Tibial artery (tissue), 4 donors: ENCODE data around the gene ALDH1L1.

Experiments
- DNase-seq, 2 donors: peaks; one replicate each; pipeline ENCODE4 v3.0.0-alpha.2; 2019
- H3K27ac ChIP-seq, 2 donors: fragments of 200-600 bp; sonication (generic) in 1 of 2; 1 replicate in 1 of 2; 2 replicates in 1 of 2; pipeline ENCODE4 v1.5.1; 2018 to 2019; ENCODE audit warnings: mild to moderate bottlenecking in 1 of 2
- H3K27me3 ChIP-seq, 2 donors: fragments of 200-600 bp; sonication (generic) in 1 of 2; one replicate each; pipeline versions ENCODE4 v1.5.1 to v1.6.0; 2016 to 2019
- H3K36me3 ChIP-seq, 3 donors: fragments of 200-600 bp; sonication (generic) in 2 of 3; one replicate each; pipeline ENCODE4 v1.5.1; 2016 to 2019; ENCODE audit warnings: mild to moderate bottlenecking in 2 of 3
- H3K4me1 ChIP-seq, 4 donors: fragments of 200-600 bp; sonication (generic) in 2 of 4; 1 replicate in 3 of 4; 2 replicates in 1 of 4; pipeline ENCODE4 v1.5.1; 2016 to 2019
- H3K4me3 ChIP-seq, 2 donors: fragments of 200-600 bp; sonication (generic) in 1 of 2; 1 replicate in 1 of 2; 2 replicates in 1 of 2; pipeline ENCODE4 v1.5.1; 2018 to 2019; ENCODE audit warnings: mild to moderate bottlenecking in 2 of 2
- H3K9me3 ChIP-seq, 3 donors: fragments of 200-600 bp; sonication (generic) in 1 of 3; one replicate each; pipeline ENCODE4 v1.5.1; 2016 to 2019
- intact Hi-C: fragments of 100-400 bp; cut with DNase I; formaldehyde crosslinking; loops from one replicate; pipeline ENCODE4 v1.15.0; 2023; ENCODE audit warnings: low total_unique reads
- TF ChIP-seq, protein P1 (sequence below), 2 experiments: fragments of 200-600 bp in 1 of 2; fragments of 450-650 bp in 1 of 2; IDR thresholded peaks; one replicate each; pipeline ENCODE4 v1.5.1; 2017 to 2019; ENCODE audit warnings: antibody characterized with exemption in 2 of 2, mild to moderate bottlenecking in 1 of 2, moderate library complexity in 1 of 2

Gene ALDH1L1

DNA sequence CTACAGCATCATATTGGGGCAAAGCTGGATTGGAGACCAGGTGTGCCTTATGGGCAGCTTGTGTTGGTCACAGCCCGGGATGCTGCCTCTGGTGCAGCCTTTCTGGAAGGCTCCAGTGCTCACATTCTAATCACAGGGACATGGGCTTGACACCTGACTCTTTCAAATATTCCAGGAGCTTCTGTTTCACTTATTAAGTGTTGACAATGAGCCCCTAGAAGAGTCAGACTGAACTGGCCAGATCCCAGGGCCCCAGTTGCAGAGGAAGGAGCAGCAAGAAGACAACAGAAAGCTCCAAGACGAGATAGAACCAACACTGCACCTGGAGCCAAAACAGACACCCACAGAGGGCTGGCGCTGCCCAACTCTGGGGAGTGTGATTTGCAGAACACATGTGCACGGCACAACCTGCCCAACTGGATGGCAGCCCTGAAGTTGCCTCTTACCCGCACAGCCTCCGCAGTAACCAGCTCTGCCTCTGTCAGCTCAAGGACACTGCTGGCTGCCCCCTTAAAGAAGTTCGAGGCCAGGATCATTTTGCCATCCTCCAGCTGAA lies 30.3 kb downstream of the ALDH1L1 start:
- TF ChIP-seq, protein P1, sequence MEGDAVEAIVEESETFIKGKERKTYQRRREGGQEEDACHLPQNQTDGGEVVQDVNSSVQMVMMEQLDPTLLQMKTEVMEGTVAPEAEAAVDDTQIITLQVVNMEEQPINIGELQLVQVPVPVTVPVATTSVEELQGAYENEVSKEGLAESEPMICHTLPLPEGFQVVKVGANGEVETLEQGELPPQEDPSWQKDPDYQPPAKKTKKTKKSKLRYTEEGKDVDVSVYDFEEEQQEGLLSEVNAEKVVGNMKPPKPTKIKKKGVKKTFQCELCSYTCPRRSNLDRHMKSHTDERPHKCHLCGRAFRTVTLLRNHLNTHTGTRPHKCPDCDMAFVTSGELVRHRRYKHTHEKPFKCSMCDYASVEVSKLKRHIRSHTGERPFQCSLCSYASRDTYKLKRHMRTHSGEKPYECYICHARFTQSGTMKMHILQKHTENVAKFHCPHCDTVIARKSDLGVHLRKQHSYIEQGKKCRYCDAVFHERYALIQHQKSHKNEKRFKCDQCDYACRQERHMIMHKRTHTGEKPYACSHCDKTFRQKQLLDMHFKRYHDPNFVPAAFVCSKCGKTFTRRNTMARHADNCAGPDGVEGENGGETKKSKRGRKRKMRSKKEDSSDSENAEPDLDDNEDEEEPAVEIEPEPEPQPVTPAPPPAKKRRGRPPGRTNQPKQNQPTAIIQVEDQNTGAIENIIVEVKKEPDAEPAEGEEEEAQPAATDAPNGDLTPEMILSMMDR (IDR thresholded peaks at IDR 0.05), result no peak
- no peaks in the 10 kb centered on the region for H3K9me3 ChIP-seq
- peak in 1 of 2 donors; percentile 59 for DNase-seq
- H3K36me3 ChIP-seq, result peaks cover 0 to 52% (median 0%) of the 10 kb centered on the region in 3 donors
- H3K27ac ChIP-seq, result no peak overlapping the region
- no peaks in the 10 kb centered on the region for H3K4me1 ChIP-seq
- intact Hi-C loops, result no loop called here
- H3K27me3 ChIP-seq, result no peaks in the 10 kb centered on the region
- no peak overlapping the region for H3K4me3 ChIP-seq

DNA sequence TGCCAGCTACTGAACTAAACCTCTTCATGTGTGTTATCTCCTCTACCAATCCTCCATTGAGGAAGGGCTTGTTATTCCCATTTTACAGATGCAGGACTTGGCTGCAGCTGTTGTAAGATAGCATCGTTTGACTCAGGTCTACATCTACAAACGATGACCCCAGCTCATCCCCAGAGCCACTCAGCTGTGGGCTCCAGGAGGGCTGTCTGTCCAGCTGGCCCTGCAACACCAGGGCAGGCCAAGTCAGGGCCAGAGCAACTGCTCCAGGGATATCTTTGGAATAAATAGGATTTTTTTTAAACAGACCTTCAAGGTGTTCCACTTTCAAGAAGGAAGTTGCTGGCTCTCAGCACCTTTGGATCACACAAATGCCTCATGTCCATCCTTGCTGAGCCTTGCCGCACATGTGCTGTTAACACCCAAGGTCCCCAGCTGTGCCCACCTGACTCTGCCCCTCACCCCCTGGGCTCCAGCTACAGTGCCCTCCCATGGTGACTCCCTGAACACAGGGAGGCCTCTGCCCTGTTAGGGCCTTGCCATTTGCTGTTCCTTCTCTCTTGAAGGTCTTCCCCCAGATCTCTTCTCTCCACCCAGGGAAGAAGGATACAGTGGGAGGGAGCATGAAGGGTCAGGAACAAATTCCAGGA lies 31.0 kb downstream of the ALDH1L1 start:
- intact Hi-C loops, result no loop called here

DNA sequence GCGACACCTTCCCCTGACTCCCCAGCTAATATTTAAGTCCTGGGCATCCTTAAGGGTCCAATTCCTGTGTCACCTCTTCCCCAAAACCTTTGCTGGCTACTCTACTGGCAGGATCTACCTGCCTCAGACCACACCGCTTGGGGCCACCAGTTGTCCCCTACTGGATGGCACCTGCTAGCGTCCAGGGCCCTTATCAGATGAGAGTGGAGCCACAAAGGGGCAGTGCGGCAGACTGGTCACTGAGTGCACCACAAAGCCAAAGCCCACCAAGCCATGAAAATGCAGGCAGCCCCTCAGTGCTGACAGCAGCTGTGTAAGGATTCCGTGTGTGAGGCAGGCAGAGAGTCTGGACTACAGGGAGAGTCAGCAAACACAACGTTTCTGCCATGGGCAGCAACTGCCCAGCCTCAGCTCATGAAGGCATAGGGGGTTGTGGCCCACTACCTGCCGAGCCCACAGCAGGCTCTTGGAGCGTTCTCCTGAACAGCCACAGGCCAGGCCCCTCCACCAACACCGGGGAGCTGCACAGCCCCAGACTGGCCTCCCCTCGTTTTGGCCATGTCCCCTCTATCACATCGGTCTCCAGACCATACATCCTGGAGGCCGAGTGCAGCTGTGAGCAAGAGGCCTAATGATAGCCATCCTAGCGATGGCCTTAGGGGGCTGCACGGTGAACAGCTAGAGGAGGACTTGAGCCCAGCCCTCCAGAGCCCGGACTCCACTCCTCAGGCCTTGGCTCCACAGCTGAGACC lies 32.3 kb downstream of the ALDH1L1 start:
- H3K9me3 ChIP-seq, result no peaks in the 10 kb centered on the region
- H3K27ac ChIP-seq, result no peak overlapping the region
- H3K27me3 ChIP-seq, result no peaks in the 10 kb centered on the region
- TF ChIP-seq, protein P1 (IDR thresholded peaks at IDR 0.05), result no peak
- intact Hi-C loops, result no loop called here
- H3K4me1 ChIP-seq, result no peaks in the 10 kb centered on the region
- H3K4me3 ChIP-seq, result no peak overlapping the region
- H3K36me3 ChIP-seq, result peaks cover 0 to 35% (median 0%) of the 10 kb centered on the region in 3 donors
- no peak for DNase-seq

More for the DNA sequence above, 31.0 kb downstream of the ALDH1L1 start:
- H3K27me3 ChIP-seq, result no peaks in the 10 kb centered on the region
- H3K27ac ChIP-seq, result no peak overlapping the region
- H3K36me3 ChIP-seq, result peaks cover 0 to 47% (median 0%) of the 10 kb centered on the region in 3 donors
- H3K4me3 ChIP-seq, result no peak overlapping the region
- TF ChIP-seq, protein P1 (IDR thresholded peaks at IDR 0.05), result no peak
- H3K4me1 ChIP-seq, result no peaks in the 10 kb centered on the region
- DNase-seq, result no peak
- no peaks in the 10 kb centered on the region for H3K9me3 ChIP-seq

DNA sequence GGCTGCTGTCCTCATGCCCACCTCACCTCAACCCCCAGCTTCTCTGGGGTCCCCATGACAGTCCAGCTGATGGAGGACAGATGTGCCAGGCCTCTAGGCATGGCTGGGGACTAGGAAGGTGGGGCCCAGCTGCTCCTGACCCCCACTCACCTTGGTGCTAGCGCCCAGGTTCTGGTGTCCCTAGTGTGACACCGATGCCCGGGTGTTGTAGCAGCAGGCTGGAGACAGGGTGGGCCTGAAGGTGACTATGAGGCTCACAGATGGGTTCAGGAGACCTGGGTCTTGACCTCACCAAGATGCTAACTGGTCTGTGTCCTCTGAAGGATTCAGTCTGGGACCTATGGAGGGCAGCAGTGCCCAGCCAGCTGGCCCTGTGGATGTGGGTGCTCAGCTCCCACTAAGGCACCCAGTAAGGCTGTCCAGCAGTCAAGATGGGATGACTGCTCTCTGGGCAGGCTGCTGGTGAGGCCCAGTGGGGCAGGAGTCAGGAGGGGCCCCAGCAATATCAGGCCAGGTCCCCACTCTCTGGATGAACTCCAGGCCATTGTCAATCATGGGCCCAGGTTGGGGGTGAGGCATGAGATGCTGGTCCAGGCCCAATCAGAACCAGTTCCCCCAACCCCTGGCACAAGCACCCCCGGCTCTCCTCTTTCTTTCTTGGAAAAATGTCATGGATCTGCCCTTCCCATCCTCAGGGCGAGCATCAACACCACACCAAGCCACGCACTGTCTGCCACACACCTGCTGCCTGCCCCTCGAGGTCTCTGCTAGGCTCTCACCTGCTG lies 33.0 kb downstream of the ALDH1L1 start:
- H3K27ac ChIP-seq, result no peak overlapping the region
- TF ChIP-seq, protein P1 (IDR thresholded peaks at IDR 0.05), result no peak
- intact Hi-C loops, result no loop called here
- no peaks in the 10 kb centered on the region for H3K4me1 ChIP-seq
- H3K4me3 ChIP-seq, result no peak overlapping the region
- no peaks in the 10 kb centered on the region for H3K27me3 ChIP-seq
- H3K36me3 ChIP-seq, result peaks cover 0 to 27% (median 0%) of the 10 kb centered on the region in 3 donors
- DNase-seq, result no peak
- no peaks in the 10 kb centered on the region for H3K9me3 ChIP-seq

DNA sequence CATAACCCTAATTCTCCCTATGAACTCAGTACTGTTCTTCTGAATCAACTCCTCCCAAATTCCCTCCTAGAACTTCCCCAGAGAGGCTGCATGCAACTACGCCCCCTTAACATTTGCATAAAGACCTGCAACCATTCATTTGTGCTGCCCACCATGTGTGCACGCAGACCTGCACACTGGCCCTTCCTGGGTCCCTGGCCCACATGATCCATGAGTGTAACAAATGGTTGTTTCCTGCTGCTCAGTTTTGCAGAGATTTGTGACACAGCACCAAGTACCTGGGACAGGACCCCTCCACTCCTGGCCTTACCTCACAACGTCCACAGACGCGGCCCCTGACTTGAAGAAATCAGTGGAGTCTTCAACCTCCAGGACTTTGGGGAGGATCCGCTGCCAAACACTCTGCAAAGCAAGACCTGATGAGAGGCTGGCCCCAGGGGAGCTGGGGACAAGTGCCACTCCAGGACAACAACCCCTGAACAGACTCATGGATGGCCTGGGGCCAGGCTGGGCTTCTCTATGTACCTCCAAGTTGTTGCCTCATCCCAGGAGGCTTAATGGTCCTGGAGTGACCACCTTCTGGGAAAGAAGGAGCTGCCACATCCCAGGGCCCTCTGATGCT lies 33.8 kb downstream of the ALDH1L1 start:
- intact Hi-C loops, result no loop called here

More for the DNA sequence above, 33.8 kb downstream of the ALDH1L1 start:
- no peaks in the 10 kb centered on the region for H3K9me3 ChIP-seq
- H3K36me3 ChIP-seq, result peaks cover 0 to 20% (median 0%) of the 10 kb centered on the region in 3 donors
- no peak overlapping the region for H3K4me3 ChIP-seq
- TF ChIP-seq, protein P1 (IDR thresholded peaks at IDR 0.05), result no peak
- DNase-seq, result peak in 1 of 2 donors; percentile 57
- H3K27ac ChIP-seq, result no peak overlapping the region
- no peaks in the 10 kb centered on the region for H3K27me3 ChIP-seq
- no peaks in the 10 kb centered on the region for H3K4me1 ChIP-seq
